Stimulated activated CD4-positive, alpha-beta T cell treated with anti-CD3 and anti-CD28 coated beads, TNF-alpha, amount 100 ng/mL, for 24 hours (primary cell): ENCODE data around the gene B3GLCT.

Source experiments
- DNase-seq, 3 experiments: peaks; one replicate each; pipeline ENCODE4 v3.0.0-alpha.2; 2020; ENCODE audit warnings: low read depth in 3 of 3

B3GLCT gene

GRCh38 chr13:31223640-31224039 is 23.9 kb downstream of the B3GLCT start:
- no peak for DNase-seq

- DNase-seq = no peak
Measured at GRCh38 chr13:31224174-31224669, 24.4 kb downstream of the B3GLCT start.

GRCh38 chr13:31224963-31225559 is 25.3 kb downstream of the B3GLCT start:
- no peak for DNase-seq

GRCh38 chr13:31225998-31226675 is 26.4 kb downstream of the B3GLCT start:
- no peak for DNase-seq

- DNase-seq = no peak
Measured at GRCh38 chr13:31227063-31227462, 27.3 kb downstream of the B3GLCT start.

GRCh38 chr13:31227870-31228269 is 28.1 kb downstream of the B3GLCT start:
- DNase-seq = no peak

GRCh38 chr13:31234729-31235128 is 35.0 kb downstream of the B3GLCT start:
- no peak for DNase-seq

- DNase-seq = no peak
Measured at GRCh38 chr13:31236211-31236786, 36.5 kb downstream of the B3GLCT start.

- DNase-seq = no peak
Measured at GRCh38 chr13:31240921-31241320, 41.1 kb downstream of the B3GLCT start.

- no peak for DNase-seq
Measured at GRCh38 chr13:31242367-31242766, 42.6 kb downstream of the B3GLCT start.

GRCh38 chr13:31242916-31243315 is 43.1 kb downstream of the B3GLCT start:
- DNase-seq = no peak

- no peak for DNase-seq
Measured at GRCh38 chr13:31245598-31246373, 46.0 kb downstream of the B3GLCT start.

GRCh38 chr13:31246918-31247317 is 47.1 kb downstream of the B3GLCT start:
- no peak for DNase-seq

- no peak for DNase-seq
Measured at GRCh38 chr13:31248361-31248760, 48.6 kb downstream of the B3GLCT start.

- DNase-seq = no peak
Measured at GRCh38 chr13:31248965-31249539, 49.3 kb downstream of the B3GLCT start.

GRCh38 chr13:31250435-31250834 is 50.7 kb downstream of the B3GLCT start:
- no peak for DNase-seq

GRCh38 chr13:31261241-31261640 is 61.5 kb downstream of the B3GLCT start:
- DNase-seq = no peak

- DNase-seq = no peak
Measured at GRCh38 chr13:31263346-31263745, 63.6 kb downstream of the B3GLCT start.

- no peak for DNase-seq
Measured at GRCh38 chr13:31264151-31264550, 64.4 kb downstream of the B3GLCT start.

- no peak for DNase-seq
Measured at GRCh38 chr13:31267126-31267784, 67.5 kb downstream of the B3GLCT start.

GRCh38 chr13:31274390-31274789 is 74.6 kb downstream of the B3GLCT start:
- no peak for DNase-seq
